SK-N-SH (cell line): ENCODE results near the gene TMEM232. TPM values are rescaled to one million over a fixed set of nuclear protein-coding genes. Genes with fewer than 3 reads are reported as not detected.

ENCODE experiments used
- CTCF ChIA-PET: fragments of 300-600, 350-600 bp; formaldehyde crosslinking; extraction: SDS; loops from one replicate; lab custom pipeline; 2021; lab: Yijun Ruan, JAX
- POLR2A ChIA-PET: fragments of 350-600 bp; sonication (Branson Sonifier 250); formaldehyde crosslinking; extraction: SDS; loops from one replicate; lab custom pipeline; 2020; ENCODE audit warnings: antibody characterized with exemption, inconsistent platforms; lab: Yijun Ruan, JAX
- DNase-seq: peaks from one replicate; pipeline ENCODE4 v3.0.0; 2012
- H2AFZ ChIP-seq: fragments of 200-600 bp; sonication (generic); 2 replicates; pipeline ENCODE4 v1.8.1; 2016; ENCODE audit warnings: antibody characterized with exemption, mild to moderate bottlenecking, low read depth
- H3F3A ChIP-seq: fragments of 200-600 bp; sonication (generic); replicated peaks from 2 replicates; pipeline ENCODE3; 2016; ENCODE audit warnings: antibody characterized with exemption, mild to moderate bottlenecking; ENCODE audit not compliant: insufficient read depth
- H3K27ac ChIP-seq, 2 experiments: fragments of 200-500 bp in 1 of 2; fragments of 200-600 bp in 1 of 2; sonication (Bioruptor generic) in 1 of 2; sonication (generic), shearing (Covaris generic) in 1 of 2; 2 replicates each; pipeline versions ENCODE4 v1.5.1 to v1.6.1; 2014 to 2016; ENCODE audit warnings: low read depth in 2 of 2, inconsistent platforms in 1 of 2, low read length in 1 of 2, mild to moderate bottlenecking in 1 of 2, mixed read lengths in 1 of 2
- H3K27me3 ChIP-seq: fragments of 200-600 bp; sonication (generic), shearing (Covaris generic); 2 replicates; pipeline ENCODE4 v1.6.1; 2016; ENCODE audit warnings: mixed run types; ENCODE audit not compliant: insufficient read depth
- H3K36me3 ChIP-seq, 2 experiments: fragments of 200-500 bp in 1 of 2; fragments of 200-600 bp in 1 of 2; sonication (Bioruptor generic) in 1 of 2; sonication (generic) in 1 of 2; replicated peaks in 1 of 2; 2 replicates each; pipeline versions ENCODE3 to v1.5.1; 2014 to 2016; ENCODE audit warnings: low read length in 1 of 2, mild to moderate bottlenecking in 1 of 2; ENCODE audit not compliant: insufficient read depth in 2 of 2, control insufficient read depth in 1 of 2
- H3K4me1 ChIP-seq, 2 experiments: fragments of 200-500 bp in 1 of 2; fragments of 200-600 bp in 1 of 2; sonication (Bioruptor generic) in 1 of 2; sonication (generic), shearing (Covaris generic) in 1 of 2; 2 replicates each; pipeline versions ENCODE4 v1.5.1 to v1.6.1; 2014 to 2016; ENCODE audit warnings: low read depth in 1 of 2, low read length in 1 of 2, mixed run types in 1 of 2; ENCODE audit not compliant: insufficient read depth in 2 of 2, control insufficient read depth in 1 of 2
- H3K4me2 ChIP-seq: fragments of 200-600 bp; sonication (generic), shearing (Covaris generic); 2 replicates; pipeline ENCODE4 v1.6.1; 2017; ENCODE audit warnings: mixed run types
- H3K4me3 ChIP-seq, 2 experiments: fragments of 200-500 bp in 1 of 2; fragments of 200-600 bp in 1 of 2; sonication (Bioruptor generic) in 1 of 2; sonication (generic), shearing (Covaris generic) in 1 of 2; 2 replicates each; pipeline versions ENCODE4 v1.5.1 to v1.8.1; 2014 to 2016; ENCODE audit warnings: low read depth in 2 of 2, inconsistent platforms in 1 of 2, low read length in 1 of 2, mild to moderate bottlenecking in 1 of 2, mixed read lengths in 1 of 2, moderate library complexity in 1 of 2
- H3K79me2 ChIP-seq: fragments of 200-600 bp; sonication (generic); 2 replicates; pipeline ENCODE4 v1.8.1; 2017; ENCODE audit warnings: mild to moderate bottlenecking; ENCODE audit not compliant: insufficient read depth
- H3K9ac ChIP-seq: fragments of 200-600 bp; sonication (generic); 2 replicates; pipeline ENCODE4 v1.6.1; 2017; ENCODE audit warnings: mixed run types
- H3K9me2 ChIP-seq: fragments of 200-600 bp; sonication (generic); 2 replicates; pipeline ENCODE4 v1.6.1; 2017; ENCODE audit warnings: mixed run types
- H3K9me3 ChIP-seq: fragments of 200-600 bp; sonication (generic); 2 replicates; pipeline ENCODE4 v1.6.1; 2017; ENCODE audit warnings: mixed run types, mild to moderate bottlenecking, moderate library complexity
- H4K20me1 ChIP-seq: fragments of 200-600 bp; sonication (generic); 2 replicates; pipeline ENCODE4 v1.6.1; 2017; ENCODE audit warnings: mild to moderate bottlenecking, mixed run types; ENCODE audit not compliant: insufficient read depth
- ELF1 ChIP-seq: IDR thresholded peaks from 2 replicates; pipeline ENCODE4 v1.4.0; 2012
- EZH2phosphoT487 ChIP-seq: fragments of 200-600 bp; sonication (generic); IDR thresholded peaks from 2 replicates; pipeline ENCODE4 v1.6.1; 2017; ENCODE audit warnings: low read depth, mixed run types, mild to moderate bottlenecking, antibody characterized with exemption, moderate library complexity, borderline replicate concordance
- FOSL2 ChIP-seq: IDR thresholded peaks from 2 replicates; pipeline ENCODE4 v1.4.0; 2012; ENCODE audit warnings: low read depth, mild to moderate bottlenecking, moderate library complexity, borderline replicate concordance
- FOXJ3 ChIP-seq: sonication (generic); formaldehyde crosslinking; IDR thresholded peaks from 2 replicates; pipeline ENCODE4 v1.5.1; 2020; ENCODE audit warnings: mild to moderate bottlenecking, missing genetic modification reagents
- GABPA ChIP-seq: IDR thresholded peaks from 2 replicates; pipeline ENCODE4 v1.4.0; 2012; ENCODE audit warnings: low read depth, mild to moderate bottlenecking
- JUND ChIP-seq: IDR thresholded peaks from 2 replicates; pipeline ENCODE4 v1.4.0; 2012
- MXI1 ChIP-seq: IDR thresholded peaks from 2 replicates; pipeline ENCODE4 v1.6.1; 2012; ENCODE audit warnings: mild to moderate bottlenecking, low read depth, low read length, improper control_type of control experiment
- NRF1 ChIP-seq: IDR thresholded peaks from 2 replicates; pipeline ENCODE4 v1.6.1; 2012; ENCODE audit warnings: low read depth, mild to moderate bottlenecking, low read length
- PBX3 ChIP-seq: IDR thresholded peaks from 2 replicates; pipeline ENCODE4; 2012
- RCOR1 ChIP-seq: fragments of 150-350 bp; IDR thresholded peaks from 2 replicates; pipeline ENCODE4 v1.6.1; 2017; ENCODE audit warnings: antibody characterized with exemption, low read length
- REST ChIP-seq: IDR thresholded peaks from 2 replicates; pipeline ENCODE4 v1.6.1; 2012; ENCODE audit warnings: mild to moderate bottlenecking, low read depth, low read length, moderate library complexity
- USF1 ChIP-seq: IDR thresholded peaks from 2 replicates; pipeline ENCODE4 v1.4.0; 2012; ENCODE audit warnings: low read depth, borderline replicate concordance
- USF2 ChIP-seq: fragments of 150-350 bp; IDR thresholded peaks from 2 replicates; pipeline ENCODE4 v1.6.1; 2017; ENCODE audit warnings: antibody characterized with exemption, low read length, low read depth, borderline replicate concordance
- YY1 ChIP-seq: IDR thresholded peaks from 2 replicates; pipeline ENCODE4 v1.4.0; 2012; ENCODE audit warnings: low read depth, mild to moderate bottlenecking
- WGBS: methylation state at CpG from one replicate; pipeline ENCODE4 v1.1.6; 2017; ENCODE audit warnings: low lambda C conversion rate; 5-methylcytosine and 5-hydroxymethylcytosine counted together
- polyA plus RNA-seq, 3 experiments: library from polyadenylated mRNA; depleted of rRNA; stranded (reverse); fragments of >200 nt; gene quantifications; 2 replicates each; pipeline ENCODE4 v1.2.3, GENCODE V29; 2012
- TF ChIP-seq, protein P1 (sequence below): fragments of 200-600 bp; sonication (generic); IDR thresholded peaks from 2 replicates; pipeline ENCODE4 v1.6.1; 2017; ENCODE audit warnings: antibody characterized with exemption, mild to moderate bottlenecking, moderate library complexity

Gene TMEM232
- polyA plus RNA-seq, 1 of the 3 experiments (the other 2 are of a cell fraction): 0.66 TPM

GRCh38 chr5:110634475-110634874 lies 92.0 kb downstream of the TMEM232 start (continued):
- TF ChIP-seq USF1 (no peak), YY1 (no peak), FOXJ3 (CRISPR knock-in tag) (no peak), RCOR1 (no peak), USF2 (no peak)

DNA sequence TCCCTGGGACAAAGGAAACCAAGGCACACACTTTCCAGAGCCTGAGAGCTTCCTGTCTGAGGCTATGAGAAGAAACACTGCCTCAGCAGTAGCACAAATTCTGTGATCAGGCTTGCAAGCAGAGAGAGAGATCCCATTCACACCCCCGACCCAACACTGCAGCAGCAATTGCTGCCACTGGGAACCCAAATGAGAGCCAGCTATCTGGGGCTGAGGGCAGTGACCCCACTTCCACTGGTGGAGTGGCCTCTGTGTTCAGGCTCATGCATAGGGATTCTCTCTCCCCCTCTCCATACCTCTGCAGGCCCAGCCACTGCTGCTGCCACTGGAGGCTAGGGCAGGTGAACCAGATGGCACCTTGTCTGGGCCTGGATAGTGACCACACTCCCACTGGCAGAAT lies 95.2 kb downstream of the TMEM232 start:
- H3K27me3 ChIP-seq: no peaks in the 10 kb centered on the region
- no peak overlapping the region for H3K9ac ChIP-seq
- no peak for DNase-seq
- H3K4me1 ChIP-seq: no peaks in the 10 kb centered on the region
- no peaks in the 10 kb centered on the region for H3K79me2 ChIP-seq
- no peaks in the 10 kb centered on the region for H4K20me1 ChIP-seq
- no peak overlapping the region for H2AFZ ChIP-seq
- H3K9me2 ChIP-seq: no peaks in the 10 kb centered on the region
- no peaks in the 10 kb centered on the region for H3K36me3 ChIP-seq
- WGBS: no CpG with 5 or more reads among the region's 1 CpG
- TF ChIP-seq FOSL2 (no peak), JUND (no peak), PBX3 (no peak), NRF1 (no peak), USF1 (no peak), EZH2phosphoT487 (no peak), ELF1 (no peak), REST (no peak), FOXJ3 (CRISPR knock-in tag) (no peak), GABPA (no peak), MXI1 (no peak)
- TF ChIP-seq, protein P1, sequence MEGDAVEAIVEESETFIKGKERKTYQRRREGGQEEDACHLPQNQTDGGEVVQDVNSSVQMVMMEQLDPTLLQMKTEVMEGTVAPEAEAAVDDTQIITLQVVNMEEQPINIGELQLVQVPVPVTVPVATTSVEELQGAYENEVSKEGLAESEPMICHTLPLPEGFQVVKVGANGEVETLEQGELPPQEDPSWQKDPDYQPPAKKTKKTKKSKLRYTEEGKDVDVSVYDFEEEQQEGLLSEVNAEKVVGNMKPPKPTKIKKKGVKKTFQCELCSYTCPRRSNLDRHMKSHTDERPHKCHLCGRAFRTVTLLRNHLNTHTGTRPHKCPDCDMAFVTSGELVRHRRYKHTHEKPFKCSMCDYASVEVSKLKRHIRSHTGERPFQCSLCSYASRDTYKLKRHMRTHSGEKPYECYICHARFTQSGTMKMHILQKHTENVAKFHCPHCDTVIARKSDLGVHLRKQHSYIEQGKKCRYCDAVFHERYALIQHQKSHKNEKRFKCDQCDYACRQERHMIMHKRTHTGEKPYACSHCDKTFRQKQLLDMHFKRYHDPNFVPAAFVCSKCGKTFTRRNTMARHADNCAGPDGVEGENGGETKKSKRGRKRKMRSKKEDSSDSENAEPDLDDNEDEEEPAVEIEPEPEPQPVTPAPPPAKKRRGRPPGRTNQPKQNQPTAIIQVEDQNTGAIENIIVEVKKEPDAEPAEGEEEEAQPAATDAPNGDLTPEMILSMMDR: no peak
- no peak overlapping the region for H3K27ac ChIP-seq
- H3F3A ChIP-seq: peaks cover 2% of the 10 kb centered on the region
- POLR2A ChIA-PET: no interaction called here
- CTCF ChIA-PET: interaction anchor here (0.9 kb wide), 1 partner anchor 190 kb away, joined by 3 read pairs; no protein-coding TSS in a partner anchor
- no peak overlapping the region for H3K4me2 ChIP-seq
- no peak overlapping the region for H3K4me3 ChIP-seq
- 0 out of 2 replicates have a peak, but pooled peaks cover 3% of the 10 kb centered on the region for H3K9me3 ChIP-seq
